HCEC 1CT (cell line): ENCODE results near the gene CFAP61.
"Not testable (repeated sequence)": the region's sequence is repeated elsewhere in the genome, so short reads cannot be mapped to it uniquely, and the experiment has no call there.

Experiments
- DNase-seq: peaks from one replicate; pipeline ENCODE4 v3.0.0-alpha.2; 2017

The CFAP61 gene

GRCh38 chr20:20092827-20093226 lies 40.5 kb downstream of the CFAP61 start:
- no peak for DNase-seq

- no peak for DNase-seq
Observed at GRCh38 chr20:20094410-20094809, 42.1 kb downstream of the CFAP61 start.

- DNase-seq: no peak
Observed at GRCh38 chr20:20095114-20095872, 43.0 kb downstream of the CFAP61 start.

- no peak for DNase-seq
Observed at GRCh38 chr20:20096421-20096820, 44.1 kb downstream of the CFAP61 start.

GRCh38 chr20:20100881-20101280 lies 48.5 kb downstream of the CFAP61 start:
- no peak for DNase-seq

GRCh38 chr20:20102163-20102562 lies 49.8 kb downstream of the CFAP61 start:
- no peak for DNase-seq

GRCh38 chr20:20102716-20103258 lies 50.5 kb downstream of the CFAP61 start:
- DNase-seq: no peak

GRCh38 chr20:20103486-20103885 lies 51.2 kb downstream of the CFAP61 start:
- DNase-seq: no peak

- not testable (repeated sequence) for DNase-seq
Observed at GRCh38 chr20:20123187-20123586, 70.9 kb downstream of the CFAP61 start.

- peak; percentile 8 for DNase-seq
Observed at GRCh38 chr20:20130399-20130798, 78.1 kb downstream of the CFAP61 start.

- DNase-seq: no peak
Observed at GRCh38 chr20:20134941-20135575, 82.7 kb downstream of the CFAP61 start.

- no peak for DNase-seq
Observed at GRCh38 chr20:20136313-20136712, 84.0 kb downstream of the CFAP61 start.

- DNase-seq: no peak
Observed at GRCh38 chr20:20137851-20138250, 85.5 kb downstream of the CFAP61 start.

- no peak for DNase-seq
Observed at GRCh38 chr20:20138301-20139064, 86.2 kb downstream of the CFAP61 start.

GRCh38 chr20:20139403-20139802 lies 87.1 kb downstream of the CFAP61 start:
- no peak for DNase-seq

GRCh38 chr20:20143165-20143564 lies 90.8 kb downstream of the CFAP61 start:
- DNase-seq: no peak

GRCh38 chr20:20143646-20144045 lies 91.3 kb downstream of the CFAP61 start:
- no peak for DNase-seq

- DNase-seq: no peak
Observed at GRCh38 chr20:20148779-20149178, 96.4 kb downstream of the CFAP61 start.

GRCh38 chr20:20150241-20150640 lies 97.9 kb downstream of the CFAP61 start:
- DNase-seq: no peak

- DNase-seq: no peak
Observed at GRCh38 chr20:20160520-20160919, 108.2 kb downstream of the CFAP61 start.

GRCh38 chr20:20161611-20162010 lies 109.3 kb downstream of the CFAP61 start:
- no peak for DNase-seq

GRCh38 chr20:20167698-20168097 lies 115.4 kb downstream of the CFAP61 start:
- no peak for DNase-seq

- DNase-seq: no peak
Observed at GRCh38 chr20:20173254-20173653, 120.9 kb downstream of the CFAP61 start.
